ENCODE data around the gene FSTL3.
"Not testable (repeated sequence)": the region's sequence is repeated elsewhere in the genome, so short reads cannot be mapped to it uniquely, and the experiment has no call there.

FSTL3 gene

GRCh38 chr19:661427-662196, 14.6 kb upstream of the FSTL3 start:
- peak; percentile 32 for DNase-seq (ENCODE audit: low spot score)

GRCh38 chr19:662207-662961, 13.8 kb upstream of the FSTL3 start:
- DNase-seq (ENCODE audit: low spot score) = peak; percentile 70

DNA sequence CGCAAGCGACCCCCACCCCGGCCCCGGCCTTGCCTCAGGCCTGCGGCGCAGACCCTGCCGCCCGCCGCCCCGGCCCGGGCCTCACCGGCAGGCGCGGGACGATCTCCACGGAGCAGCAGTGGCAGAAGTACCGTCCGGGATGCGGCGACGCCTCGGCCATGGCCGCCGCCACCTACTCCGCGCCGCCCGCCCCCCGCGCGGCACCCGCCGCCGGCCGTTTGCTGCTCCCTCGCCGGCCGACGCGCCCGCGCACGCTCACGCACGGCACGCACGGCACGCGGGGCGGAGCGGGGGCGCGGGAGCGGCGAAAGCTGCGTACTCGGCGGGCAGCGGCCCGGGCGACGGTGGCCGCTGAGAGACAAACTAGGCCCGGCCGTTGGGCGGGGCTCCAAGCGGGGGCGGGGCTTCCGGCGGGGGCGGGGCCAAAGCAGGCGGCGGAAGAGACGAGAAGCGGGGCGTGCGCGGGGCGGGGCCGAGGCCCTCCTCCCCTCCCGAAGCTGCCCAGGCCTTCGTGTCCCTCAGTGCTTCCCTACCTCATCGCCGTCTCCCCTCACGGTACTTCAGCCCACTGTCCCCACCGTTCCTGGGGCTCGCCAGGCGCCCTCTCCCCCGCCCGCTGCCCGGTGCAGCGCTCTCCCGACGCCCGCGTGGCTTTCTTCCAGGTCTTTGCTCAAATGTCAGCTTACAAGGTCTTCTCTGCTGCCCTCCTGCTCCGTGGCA, 13.1 kb upstream of the FSTL3 start, which contains the start of gene RNF126:
TSS of gene RNF126 (minus strand) at position 253 of the 720 bp plus-strand sequence. CDS start at position 160, 93 bp downstream.
- DNase-seq (ENCODE audit: low spot score) = peak; percentile 95

- no peak for DNase-seq (ENCODE audit: low spot score)
These were observed 12.5 kb upstream of the FSTL3 start for GRCh38 chr19:663682-664117.

- peak; percentile 81 for DNase-seq (ENCODE audit: low spot score)
These were observed 11.2 kb upstream of the FSTL3 start for GRCh38 chr19:664913-665443.

DNA sequence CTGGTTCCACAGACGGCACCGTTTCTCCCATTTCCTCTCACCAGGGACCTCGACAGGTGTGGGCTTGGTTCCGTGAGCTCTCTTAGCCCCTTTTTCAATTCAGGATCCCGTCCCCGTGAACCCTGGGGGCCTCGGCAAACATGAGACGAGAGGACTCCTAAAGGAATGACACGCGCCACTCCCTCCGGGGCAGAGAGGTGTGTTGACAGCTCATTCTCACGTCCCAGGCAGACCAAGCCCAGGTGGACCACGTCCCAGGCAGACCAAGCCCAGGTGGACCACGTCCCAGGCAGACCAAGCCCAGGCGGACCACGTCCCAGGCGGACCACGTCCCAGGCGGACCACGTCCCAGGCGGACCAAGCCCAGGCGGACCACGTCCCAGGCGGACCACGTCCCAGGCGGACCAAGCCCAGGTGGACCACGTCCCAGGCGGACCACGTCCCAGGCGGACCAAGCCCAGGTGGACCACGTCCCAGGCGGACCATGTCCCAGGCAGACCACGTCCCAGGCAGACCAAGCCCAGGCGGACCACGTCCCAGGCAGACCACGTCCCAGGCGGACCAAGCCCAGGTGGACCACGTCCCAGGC, 9.1 kb upstream of the FSTL3 start:
- not testable (repeated sequence) for DNase-seq (ENCODE audit: low spot score)

- not testable (repeated sequence) for DNase-seq (ENCODE audit: low spot score)
These were observed 7.3 kb upstream of the FSTL3 start for GRCh38 chr19:668675-669434.

- DNase-seq (ENCODE audit: low spot score) = no peak
These were observed 5.5 kb upstream of the FSTL3 start for GRCh38 chr19:670609-671075.

- no peak for DNase-seq (ENCODE audit: low spot score)
These were observed 1.7 kb upstream of the FSTL3 start for GRCh38 chr19:674282-675151.

GRCh38 chr19:676007-676338, 219 bp upstream of the FSTL3 start:
- no peak for DNase-seq (ENCODE audit: low spot score)

GRCh38 chr19:677201-677600, 1.0 kb downstream of the FSTL3 start:
- peak; percentile 95 for DNase-seq (ENCODE audit: low spot score)

DNA sequence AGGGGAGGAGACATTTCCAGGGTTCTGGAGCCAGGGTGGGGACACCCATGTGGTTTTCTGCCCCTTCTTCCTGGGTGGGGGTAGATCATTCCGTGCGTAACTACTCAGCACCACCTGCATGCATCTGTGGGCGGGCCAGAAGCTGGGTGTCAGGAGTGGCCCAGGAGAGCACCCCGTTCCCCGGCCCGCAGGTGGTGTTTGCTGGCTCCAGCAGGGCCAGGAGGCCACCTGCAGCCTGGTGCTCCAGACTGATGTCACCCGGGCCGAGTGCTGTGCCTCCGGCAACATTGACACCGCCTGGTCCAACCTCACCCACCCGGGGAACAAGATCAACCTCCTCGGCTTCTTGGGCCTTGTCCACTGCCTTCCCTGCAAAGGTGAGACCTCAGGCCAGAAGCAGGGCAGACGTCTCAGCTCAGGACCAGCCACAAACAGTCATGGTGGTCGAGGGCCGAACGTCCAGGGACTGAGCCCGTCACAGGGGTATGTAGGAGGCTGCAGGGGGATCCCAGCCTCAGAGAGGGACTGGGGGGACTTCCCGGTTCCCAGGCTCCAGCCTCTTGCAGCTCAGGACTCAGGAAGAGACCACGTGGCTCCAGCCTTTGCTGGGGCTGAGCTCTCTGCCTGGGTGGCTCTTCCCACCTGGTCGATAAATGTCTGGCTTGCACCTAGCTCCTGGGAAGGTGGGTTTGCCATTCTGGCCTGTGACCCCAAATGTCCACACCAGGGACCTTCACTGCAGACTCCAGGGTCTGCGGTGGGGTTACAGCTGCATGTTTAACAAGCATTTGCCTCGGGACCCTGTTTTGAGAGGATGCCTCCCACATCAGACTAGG, 1.6 kb downstream of the FSTL3 start:
- DNase-seq (ENCODE audit: low spot score) = peak; percentile 88

GRCh38 chr19:678791-679388, 2.7 kb downstream of the FSTL3 start:
- DNase-seq (ENCODE audit: low spot score) = no peak

DNA sequence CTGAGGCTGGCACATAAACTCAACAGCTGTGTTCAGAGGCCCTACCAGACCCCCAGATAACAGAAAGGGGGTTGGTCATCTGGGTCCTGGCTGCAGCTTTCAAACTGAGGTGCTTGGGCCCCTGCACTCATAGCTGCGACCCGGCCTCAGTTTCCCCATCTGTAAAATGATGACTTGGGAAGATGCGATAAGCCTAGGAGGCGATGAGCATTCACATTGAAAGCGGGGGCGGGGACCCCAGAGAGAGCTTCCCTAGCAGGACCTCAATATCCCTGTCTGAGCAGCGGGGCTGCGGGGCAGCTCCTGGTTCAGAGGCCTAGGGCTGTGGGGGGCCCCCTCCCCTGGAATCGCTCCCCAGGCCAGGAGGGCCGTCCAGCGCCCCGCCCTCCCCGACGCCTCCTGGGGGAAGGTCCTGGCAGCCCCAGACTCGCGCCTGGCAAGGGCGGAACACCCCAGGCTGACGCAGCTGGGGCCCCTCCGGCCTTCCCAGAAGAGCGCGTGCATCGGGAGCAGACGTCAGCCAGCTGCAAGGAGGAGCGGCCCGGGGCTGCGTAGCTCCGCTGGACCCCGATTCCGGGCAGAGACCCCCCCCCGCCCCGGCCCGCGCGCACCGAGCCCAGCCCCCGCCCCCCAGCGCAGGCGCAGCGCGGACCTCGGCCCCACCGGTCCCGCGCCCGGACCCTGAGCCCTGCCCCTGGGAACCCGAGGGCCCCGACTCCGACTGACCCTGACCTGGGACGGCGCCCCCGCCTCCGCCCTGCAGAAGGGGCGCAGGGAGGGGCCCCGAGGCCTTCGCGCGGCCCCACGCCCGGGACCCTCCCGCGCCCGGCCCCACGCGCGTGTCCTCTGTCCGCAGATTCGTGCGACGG, 3.5 kb downstream of the FSTL3 start:
- peak; percentile 65 for DNase-seq (ENCODE audit: low spot score)

- peak; percentile 99 for DNase-seq (ENCODE audit: low spot score)
These were observed 4.3 kb downstream of the FSTL3 start for GRCh38 chr19:680287-681028.

DNA sequence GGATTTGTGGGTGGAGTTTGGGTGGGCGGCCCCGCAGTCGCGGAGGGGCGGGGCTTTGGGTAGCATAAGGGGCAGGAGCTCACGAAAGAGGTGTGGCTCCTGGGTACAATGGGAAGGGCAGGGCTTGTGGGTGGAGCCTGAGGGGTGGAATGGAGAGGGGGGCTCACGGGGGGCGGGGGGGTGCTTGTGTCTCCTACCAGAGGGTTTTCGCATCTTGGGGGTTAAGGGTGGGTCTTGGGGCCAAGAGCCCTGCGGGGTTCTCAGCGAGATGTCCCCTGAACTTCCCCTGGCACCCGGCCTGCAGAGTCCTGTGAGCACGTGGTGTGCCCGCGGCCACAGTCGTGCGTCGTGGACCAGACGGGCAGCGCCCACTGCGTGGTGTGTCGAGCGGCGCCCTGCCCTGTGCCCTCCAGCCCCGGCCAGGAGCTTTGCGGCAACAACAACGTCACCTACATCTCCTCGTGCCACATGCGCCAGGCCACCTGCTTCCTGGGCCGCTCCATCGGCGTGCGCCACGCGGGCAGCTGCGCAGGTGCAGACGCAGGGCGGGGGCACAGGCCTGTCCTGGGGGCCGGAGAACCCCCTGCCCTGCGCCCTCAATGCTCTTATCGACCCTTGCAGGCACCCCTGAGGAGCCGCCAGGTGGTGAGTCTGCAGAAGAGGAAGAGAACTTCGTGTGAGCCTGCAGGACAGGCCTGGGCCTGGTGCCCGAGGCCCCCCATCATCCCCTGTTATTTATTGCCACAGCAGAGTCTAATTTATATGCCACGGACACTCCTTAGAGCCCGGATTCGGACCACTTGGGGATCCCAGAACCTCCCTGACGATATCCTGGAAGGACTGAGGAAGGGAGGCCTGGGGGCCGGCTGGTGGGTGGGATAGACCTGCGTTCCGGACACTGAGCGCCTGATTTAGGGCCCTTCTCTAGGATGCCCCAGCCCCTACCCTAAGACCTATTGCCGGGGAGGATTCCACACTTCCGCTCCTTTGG, 5.1 kb downstream of the FSTL3 start:
- DNase-seq (ENCODE audit: low spot score) = no peak
